Measurements from ENCODE around the gene STOX2.
"Not testable (repeated sequence)": the region's sequence is repeated elsewhere in the genome, so short reads cannot be mapped to it uniquely, and the experiment has no call there.

The STOX2 gene

DNA sequence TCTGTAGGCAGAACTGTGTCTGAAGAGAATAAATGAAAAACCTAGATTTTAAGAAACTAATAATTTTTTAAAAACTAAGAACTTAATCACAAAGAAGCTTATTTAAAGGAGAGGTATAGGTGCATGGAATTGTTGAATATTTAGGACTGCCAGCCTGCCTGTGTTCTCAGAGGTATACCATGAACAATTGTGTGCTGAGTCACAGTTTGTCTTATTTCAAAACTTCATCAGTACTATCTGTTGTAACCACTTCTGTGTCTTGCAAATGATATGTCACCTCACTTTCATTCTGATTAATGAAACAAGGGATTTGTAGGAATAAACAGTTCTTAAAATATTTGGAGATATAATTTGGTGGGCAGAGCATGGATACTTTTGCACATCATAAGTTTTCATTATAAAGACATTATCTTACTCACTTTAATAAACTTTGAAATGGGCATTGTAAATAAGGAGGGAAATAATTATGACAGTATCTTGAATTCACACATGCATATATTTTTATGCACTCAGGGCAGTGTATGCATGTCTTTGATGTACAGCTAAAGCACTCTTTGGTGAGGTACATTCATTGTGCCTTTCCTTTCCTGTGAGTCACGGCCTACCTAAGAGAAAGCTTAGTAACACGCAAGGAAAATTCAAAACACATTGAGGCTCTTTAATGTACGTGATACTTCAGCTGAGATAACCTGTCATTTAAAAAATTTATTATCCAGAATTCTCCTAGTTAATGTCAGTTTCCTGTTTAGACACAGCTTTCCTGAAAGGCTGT, 31.7 kb downstream of the STOX2 start:
- DNase-seq, result no peak

DNA sequence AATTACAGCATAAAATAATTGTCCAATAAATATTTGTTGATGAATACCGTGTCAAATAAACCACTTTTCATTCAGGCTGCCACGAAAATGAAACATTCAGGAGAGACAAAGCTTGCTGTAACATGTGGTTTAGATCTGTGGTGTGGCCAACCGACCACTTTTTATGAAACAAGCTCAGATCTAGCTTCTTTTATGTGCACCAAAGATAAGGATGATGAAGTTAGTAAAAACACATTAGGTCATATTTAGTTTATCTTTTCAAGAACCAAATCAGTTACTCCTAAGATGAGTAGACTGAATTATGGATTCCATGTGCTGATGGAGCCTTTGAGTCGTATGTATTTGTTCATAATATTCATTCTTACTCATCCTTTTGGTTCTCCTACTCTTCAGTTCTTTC, 35.8 kb downstream of the STOX2 start:
- no peak for DNase-seq

DNA sequence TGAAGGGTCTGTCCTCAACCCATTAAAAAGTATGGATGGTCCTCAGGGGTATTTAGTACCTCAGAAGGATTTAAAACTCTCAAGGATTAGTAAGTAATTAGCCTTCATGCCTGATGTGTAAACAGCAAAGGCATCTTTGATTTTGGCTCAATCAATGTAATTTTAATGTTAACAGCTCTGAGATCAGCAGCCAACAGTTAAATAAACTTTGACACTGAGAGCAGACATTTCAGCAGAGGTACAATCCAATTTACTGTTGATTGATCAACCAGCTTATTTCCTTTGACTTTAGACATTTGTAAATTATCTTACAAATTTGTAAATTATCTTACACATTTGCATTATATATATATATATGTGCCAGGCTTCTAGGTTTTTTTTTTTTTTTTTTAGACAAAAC, 36.9 kb downstream of the STOX2 start:
- no peak for DNase-seq

DNA sequence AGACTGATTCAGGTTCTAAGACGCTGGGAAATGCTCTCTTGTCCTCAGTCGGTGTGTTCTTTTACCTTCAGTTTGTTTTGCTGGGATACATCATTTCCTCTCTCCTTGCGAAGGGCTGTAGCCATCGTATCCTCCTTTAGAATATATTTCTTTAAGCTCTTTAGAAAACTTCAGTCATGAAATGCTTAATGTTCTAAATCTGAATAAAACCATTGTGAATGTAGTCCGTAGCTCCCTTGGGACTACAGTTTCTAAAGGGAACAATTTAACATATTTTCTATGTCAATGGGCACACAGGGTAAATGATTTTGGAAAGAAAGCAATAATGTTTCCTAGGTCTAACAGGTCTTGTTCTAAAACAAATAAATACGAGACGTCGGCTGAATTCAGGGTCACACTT, 40.6 kb downstream of the STOX2 start:
- DNase-seq, result no peak

DNA sequence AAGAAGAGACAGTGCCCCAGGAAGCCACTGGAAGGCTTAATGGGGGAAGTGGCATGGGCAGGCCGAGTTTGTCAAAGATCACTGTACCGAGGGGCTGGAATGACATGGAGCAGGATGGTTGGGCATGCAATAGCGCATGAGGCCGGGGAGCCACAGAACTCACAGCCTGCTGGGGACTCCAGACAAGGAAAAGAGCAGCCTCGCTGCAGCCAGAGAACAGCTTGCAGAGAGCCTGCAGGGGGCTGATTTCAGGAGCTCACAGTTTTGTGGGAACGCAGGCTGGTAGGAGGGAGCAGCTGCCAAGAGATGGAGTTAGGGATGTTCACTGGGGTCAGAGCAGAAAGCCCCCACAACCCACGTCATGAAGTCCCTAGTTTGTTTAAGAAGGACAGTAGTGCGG, 45.4 kb downstream of the STOX2 start:
- DNase-seq, result no peak

DNA sequence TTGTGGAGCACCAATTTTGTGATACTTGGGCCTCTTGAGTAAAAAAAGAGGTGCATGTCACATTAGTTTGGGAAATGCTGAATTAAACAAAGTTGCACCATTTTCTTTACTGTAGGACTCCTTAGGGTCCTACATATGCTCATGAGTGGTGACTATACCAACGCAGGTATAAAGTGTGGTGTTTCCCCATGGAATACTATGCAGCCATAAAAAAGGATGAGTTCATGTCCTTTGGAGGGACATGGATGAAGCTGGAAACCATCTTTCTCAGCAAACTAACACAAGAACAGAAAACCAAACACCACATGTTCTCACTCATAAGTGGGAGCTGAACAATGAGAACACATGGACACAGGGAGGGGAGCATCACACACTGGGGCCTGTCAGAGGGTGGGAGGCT, 47.5 kb downstream of the STOX2 start:
- not testable (repeated sequence) for DNase-seq

DNA sequence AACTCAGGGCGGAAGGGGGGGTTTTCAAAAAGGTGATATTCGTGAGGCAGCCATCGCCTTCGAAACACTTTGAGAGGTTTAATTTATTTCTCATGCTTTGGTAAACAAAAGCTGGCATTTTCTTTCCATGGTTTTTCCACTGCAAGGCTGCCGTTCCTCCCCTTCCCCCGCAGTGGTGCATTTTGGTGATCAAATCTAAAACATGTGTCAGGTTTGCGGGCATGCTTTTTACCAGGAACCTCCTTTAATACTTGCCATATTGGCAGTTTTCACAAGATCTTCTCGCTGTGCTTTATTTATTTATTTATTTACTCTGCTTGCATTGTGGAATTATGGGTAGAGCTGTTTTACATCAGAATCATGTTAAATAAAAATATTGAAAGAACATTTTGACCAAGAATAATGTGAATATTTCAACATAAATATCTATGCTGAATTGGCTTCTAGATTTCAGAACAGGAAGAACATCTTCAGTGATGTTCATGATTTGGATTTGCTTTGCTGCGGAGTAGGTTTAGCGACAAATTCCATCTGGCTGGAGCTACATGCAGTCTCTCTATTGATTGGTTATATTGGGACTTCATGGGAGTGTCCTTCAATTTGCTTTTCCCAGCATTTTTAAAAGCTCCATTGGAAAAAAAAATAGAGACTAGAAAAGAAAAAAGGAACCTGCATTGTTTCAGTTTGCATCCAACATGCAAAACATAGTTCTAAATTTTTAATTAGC, 54.4 kb downstream of the STOX2 start:
- DNase-seq, result no peak

DNA sequence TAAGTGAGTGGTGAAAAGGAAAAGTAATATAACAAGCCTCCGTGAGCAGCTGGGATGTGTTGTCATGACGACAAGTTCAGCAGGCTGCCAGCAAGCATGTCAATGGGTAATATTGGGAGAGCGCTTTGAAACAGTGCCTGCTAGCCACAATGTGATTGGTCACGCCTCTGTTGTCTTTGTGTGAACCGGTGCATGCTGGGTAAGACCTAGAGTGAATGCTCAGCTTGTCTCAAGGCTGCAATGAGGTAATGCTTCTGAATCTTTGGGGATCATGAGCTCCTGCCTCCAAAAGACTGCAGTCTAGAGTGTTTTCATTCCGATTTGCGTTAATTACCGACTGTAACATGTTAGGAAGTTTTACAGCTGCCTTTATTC, 54.9 kb downstream of the STOX2 start:
- no peak for DNase-seq

DNA sequence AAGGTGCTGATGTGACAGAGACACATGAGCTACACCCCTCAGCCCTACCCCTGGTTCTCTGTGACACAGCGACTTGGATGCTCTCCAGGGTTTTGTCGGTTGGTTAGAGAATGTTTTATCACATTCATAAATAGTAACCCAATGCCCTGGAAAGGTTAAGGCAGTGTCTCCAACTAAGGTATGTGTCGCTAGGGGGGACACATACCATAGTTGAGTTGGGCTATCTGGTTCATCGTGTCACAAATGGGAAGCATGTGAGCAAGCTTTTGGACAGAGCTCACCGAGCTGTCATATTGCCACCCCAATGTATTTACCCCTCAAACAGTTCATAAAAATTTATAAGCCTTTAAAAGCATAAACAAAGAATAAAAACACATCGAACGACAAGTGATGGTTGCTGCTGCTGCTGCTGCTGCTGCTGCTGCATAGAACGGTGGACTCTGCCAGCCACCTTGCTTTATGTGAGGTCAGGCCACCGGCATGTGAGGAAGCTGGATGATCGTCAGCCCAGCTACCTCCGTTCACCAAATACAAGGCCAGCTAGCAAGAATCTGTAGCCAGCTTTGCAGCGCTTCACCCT, 55.9 kb downstream of the STOX2 start:
- DNase-seq, result no peak

DNA sequence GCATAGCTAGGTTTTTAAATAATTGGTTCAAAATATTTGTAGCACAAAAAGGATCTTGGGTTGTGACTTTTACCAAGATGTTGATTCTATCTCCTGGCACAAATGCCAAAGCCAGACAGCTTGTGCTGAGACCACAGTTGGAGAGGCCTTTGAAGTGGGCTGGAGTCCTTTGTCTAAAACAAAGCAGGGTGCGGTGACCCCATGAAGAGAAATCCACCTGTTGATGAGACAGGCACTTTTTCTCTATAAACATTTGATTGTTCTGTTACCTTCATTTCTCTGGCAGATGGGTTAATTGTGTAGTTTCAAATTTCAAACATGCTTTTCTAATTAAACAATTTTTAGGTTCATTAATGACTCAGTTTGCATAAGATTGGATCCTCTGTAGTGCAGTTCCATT, 56.7 kb downstream of the STOX2 start:
- no peak for DNase-seq

DNA sequence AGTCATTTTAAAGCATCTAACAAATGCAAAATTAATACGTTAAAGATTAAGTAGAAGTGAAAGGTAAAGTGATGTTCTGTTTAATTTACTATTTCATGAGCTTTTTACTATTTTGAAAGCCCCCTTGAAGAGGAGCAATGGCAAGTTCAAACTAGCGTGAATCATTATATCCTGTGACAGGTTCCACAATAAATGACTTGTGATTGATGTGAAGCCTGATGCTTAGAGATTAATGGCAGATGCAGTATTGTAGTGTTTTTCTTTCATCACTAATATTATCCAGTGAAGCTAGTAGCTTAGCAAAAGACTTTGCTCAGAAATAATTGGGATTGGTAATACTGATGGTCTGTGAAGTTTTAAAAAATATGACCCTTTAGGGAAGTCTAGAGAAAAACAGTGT, 57.3 kb downstream of the STOX2 start:
- DNase-seq, result no peak

DNA sequence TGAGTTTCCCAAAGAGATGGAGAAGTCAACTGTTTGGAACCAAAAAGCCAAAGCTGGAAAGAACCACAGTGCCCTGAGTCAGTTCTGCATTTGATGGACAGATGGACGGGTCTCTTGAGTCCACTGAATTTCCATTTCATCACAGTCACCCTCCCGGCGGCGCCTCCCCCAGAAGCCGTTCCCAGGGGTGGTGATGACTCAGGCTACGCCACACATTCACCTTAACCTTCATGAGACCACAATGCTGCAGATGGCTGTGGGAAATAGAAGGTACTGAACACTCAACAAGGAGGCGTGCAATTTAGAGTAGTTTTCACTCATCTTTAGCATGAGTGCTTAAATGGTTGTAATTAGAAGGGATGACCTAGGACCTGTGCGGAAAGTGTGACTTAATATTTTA, 61.3 kb downstream of the STOX2 start:
- no peak for DNase-seq

DNA sequence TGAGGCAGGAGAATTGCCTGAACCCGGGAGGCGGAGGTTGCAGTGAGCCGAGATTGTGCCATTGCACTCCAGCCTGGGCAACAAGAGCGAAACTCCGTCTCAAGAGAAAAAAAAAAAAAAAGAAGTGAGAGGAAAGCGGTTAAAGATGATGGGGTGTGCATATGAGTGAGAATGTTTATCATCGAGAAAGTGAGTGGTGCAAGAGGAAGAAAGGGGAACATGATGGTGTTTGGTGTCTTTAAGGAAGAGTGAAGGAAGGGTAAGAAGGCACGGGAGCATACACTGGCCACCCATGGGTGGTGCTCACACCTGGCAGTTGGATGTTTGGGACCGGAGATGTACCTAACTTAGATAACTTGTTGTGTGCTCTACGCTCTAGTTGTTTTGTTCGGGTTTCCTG, 62.2 kb downstream of the STOX2 start:
- no peak for DNase-seq

DNA sequence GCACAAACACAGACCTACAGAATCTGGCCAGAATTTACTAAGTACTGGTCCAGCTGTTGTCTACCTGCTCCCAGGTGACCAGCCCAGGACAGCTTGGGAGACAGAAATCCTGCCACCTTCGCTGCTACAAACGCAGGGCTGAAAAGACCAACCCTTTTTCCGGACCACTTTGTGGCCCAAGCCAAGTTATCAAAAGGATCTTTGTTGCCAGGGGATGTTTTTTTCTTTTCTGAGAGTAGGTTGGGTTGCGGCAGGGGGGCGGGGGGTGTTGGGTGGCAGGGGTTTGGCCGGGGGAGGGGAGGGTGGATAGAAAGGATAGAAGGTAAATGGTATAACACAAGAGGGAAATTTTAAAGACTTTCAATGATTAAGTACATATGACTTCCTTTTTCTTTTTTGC, 63.4 kb downstream of the STOX2 start:
- no peak for DNase-seq

DNA sequence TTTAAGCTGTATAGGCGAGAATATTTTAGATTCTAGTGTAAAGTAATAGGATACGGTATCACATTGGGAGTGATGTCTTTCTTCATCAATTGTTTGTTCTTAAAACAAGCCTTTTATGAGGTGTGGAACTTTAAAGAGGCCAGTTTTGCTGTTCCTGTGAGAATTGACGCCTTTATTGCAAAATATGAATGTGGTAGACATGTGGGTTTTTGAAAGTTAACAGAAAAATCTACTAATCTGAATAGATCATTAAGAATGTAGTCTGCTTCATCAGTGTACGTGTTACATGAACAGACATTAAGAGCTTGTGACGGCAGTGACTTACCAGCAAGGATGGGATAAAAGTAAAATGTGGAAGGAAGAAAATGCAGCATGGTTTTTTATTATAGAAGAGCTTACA, 63.8 kb downstream of the STOX2 start:
- no peak for DNase-seq

DNA sequence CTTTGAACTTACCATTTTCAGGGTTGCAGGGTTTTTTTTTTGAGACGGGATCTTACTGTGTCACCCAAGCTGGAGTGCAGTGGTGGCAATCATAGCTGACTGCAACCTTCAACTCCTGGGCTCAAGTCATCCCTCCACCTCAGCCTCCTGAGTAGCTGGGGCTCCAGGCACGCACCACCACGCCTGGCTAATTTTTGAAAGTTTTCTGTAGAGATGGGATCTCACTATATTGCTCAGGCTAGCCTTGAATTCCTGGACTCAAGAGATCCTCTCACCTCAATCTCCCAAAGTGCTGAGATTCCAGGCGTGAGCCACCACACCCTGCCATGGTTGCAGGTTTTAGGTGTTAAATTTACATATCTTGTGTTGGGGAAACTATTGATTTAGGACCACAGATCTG, 64.5 kb downstream of the STOX2 start:
- no peak for DNase-seq

DNA sequence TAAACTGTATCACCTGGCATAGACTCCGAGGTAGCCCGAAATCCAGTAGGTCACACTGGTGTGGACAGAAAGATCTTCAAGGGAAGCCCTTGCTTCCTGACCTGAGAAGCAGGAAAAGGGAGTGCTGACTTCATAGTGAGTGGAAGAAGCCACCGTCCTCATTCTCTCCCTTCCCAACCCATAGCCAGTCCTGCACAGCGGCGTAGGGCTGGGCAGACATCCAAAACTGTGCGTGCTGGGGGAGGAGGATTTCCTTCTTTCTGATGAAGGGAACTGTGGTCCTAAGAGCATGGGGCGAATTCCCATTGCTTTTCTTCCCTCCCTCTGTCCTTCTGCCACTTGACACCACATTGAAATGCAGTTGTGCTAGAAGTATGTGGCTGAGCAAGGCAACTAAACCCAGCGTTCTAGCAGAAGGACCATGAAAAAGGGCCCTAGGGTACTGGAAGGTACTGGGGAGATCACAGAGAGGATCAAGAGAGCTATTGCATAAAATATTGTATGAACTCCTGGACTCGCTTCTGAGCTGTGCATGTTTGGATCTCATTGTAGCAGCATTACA, 66.9 kb downstream of the STOX2 start:
- DNase-seq, result no peak

DNA sequence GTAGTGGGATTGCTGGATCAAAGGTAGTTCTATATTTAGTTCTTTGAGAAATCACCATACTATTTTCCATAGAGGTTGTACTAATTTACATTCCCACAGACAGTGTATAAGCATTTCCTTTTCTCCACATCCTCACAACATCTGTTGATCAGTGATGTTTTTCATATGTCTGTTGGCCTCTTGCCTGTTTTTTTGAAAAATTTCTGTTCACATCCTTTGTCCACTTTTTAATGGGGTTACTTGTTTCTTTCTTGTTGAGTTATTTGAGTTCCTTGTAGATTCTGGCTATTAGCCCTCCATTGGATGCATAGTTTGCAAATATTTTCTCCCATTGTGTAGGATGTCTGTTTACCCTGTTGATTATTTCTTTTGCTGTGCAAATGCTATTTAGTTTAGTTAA, 72.6 kb downstream of the STOX2 start:
- DNase-seq, result no peak

DNA sequence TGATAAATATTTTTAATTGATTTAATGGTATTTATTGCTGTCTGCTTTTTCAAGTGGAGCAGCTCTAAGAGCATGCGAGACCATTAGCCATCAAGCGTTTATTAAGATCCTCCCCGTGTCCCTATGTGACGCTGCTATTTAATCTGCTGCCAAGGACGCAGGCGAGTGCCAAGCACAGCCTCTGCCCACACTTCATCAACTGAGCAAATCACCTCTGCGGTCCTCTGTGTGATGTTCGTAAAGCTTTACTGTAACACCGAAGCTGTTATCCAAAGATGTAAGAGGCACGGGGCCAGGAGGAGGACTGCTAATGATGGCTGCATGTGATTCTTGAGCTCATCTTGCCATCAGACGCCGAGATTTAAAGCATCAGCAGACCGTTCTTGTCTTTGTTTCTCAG, 79.5 kb downstream of the STOX2 start:
- no peak for DNase-seq

DNA sequence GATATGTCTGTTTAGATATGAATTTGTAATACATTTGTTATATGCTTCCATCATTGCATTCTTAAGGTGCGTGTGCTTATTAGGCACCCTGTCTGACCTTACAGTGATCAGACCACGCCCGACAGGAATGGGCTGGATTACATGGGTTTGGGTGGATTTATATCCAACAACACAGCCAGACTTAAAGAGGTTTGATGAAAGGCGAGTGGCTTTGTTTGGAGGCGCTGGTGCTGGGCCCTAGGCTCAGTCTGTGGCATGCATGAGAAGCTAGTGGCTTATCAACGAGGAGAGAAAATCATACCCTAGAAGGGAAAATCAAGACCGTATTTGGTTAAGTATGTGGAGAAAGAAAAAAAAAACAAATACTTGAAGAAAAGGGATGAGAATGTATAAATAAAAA, 80.7 kb downstream of the STOX2 start:
- DNase-seq, result no peak

DNA sequence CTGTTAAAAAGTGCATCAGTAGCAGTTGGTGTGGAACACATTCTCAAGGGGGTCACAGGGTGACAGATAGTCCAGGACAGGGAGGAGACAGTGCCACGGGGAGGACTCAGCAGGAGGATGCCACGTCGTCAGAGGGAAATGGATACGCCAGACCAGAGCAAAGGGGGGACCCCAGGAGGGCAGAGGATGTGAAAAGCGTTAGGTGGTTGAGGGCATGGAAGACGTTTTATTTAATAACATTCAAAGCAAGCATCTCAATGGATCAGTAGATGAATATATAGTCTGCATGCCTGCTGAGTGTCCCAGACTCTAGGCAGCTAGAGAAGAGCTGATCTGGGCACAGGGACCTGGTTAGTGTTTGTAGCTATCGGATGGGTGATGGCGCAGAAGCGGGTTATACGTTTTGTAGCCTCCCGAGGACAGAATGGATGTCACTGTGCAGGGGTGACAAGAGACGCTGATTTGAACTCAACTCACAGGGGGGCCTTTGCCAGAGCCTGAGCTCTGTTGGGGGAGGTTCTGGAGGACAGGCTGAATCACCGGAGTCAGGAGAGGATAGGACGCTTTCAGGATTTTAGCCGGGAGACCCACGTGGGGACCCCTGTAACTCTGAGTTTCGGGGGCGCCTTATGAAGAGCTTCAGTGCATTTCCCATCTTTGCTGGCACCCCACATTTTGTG, 81.3 kb downstream of the STOX2 start:
- no peak for DNase-seq

DNA sequence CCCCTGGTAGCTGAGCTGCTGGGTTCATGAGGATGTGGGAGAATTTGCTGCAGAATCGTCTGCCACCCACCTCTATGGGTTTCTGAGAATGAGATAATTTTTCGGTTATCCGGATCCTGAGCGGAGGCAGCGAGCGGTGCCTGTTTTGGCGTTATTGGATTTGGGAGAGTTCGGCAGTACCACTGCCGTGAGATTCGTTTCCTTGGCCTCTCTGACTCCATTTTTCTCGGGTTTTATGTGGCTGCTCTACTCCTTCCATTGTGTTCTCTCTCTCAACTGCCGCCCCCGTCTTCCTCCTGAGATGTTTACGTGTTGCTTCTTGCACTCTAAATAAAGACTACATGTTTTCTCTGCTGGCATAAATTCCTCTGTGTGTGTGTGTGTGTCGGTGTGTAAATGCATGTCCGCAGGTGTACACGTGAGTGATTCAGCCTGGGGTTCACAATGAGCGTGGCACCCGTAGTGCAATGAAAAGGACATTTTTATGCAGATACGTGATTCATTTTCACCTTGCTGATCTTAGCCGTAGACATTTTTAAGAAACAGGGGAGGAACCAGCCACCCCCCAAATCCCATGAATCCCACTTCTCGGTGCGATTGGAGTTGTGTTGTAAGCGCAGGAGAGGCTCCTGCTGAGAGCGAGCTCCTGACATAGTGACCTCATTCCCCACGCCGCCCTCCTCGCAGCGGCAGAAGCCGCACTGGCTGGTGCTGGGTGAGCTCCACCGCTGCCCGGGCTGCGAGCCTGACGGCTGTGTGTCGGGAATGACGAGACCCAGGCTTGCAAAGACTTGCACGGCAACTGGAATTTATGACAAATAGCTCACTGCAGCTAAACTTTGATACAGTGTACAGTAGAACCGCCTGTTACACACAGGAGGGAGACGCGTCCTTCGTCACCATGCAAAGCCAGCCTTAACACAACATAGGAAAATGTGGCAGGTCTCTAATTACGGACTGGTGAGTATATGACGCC, 82.2 kb downstream of the STOX2 start:
- no peak for DNase-seq
